Measurements from ENCODE around the gene CLEC7A.

GRCh38 chr12:10154145-10154496, 24.1 kb upstream of the CLEC7A start:
- TF ChIP-seq POLR2A (IDR thresholded peaks at IDR 0.05) (no peak), CTCF (IDR thresholded peaks at IDR 0.05) (no peak), POLR2AphosphoS5 (IDR thresholded peaks at IDR 0.05) (no peak)

Data from prostate gland (tissue), 2 donors.